Measurements from ENCODE around the gene DOCK11.

GRCh38 chrX:118717678-118718391 is 222.2 kb downstream of the DOCK11 start:
- TF ChIP-seq, protein P1, sequence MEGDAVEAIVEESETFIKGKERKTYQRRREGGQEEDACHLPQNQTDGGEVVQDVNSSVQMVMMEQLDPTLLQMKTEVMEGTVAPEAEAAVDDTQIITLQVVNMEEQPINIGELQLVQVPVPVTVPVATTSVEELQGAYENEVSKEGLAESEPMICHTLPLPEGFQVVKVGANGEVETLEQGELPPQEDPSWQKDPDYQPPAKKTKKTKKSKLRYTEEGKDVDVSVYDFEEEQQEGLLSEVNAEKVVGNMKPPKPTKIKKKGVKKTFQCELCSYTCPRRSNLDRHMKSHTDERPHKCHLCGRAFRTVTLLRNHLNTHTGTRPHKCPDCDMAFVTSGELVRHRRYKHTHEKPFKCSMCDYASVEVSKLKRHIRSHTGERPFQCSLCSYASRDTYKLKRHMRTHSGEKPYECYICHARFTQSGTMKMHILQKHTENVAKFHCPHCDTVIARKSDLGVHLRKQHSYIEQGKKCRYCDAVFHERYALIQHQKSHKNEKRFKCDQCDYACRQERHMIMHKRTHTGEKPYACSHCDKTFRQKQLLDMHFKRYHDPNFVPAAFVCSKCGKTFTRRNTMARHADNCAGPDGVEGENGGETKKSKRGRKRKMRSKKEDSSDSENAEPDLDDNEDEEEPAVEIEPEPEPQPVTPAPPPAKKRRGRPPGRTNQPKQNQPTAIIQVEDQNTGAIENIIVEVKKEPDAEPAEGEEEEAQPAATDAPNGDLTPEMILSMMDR (IDR thresholded peaks at IDR 0.05; ENCODE audit: extremely low read depth in 1 of 2, insufficient read depth in 1 of 2, low read depth in 1 of 2, low read length in 2 of 2) = no peak
- no peak for TF ChIP-seq POLR2A (IDR thresholded peaks at IDR 0.05; ENCODE audit: low read depth, low read length)
- no peak for TF ChIP-seq POLR2AphosphoS5 (IDR thresholded peaks at IDR 0.05; ENCODE audit: insufficient read depth, low read depth, low read length)
- no peak for TF ChIP-seq EZH2 (IDR thresholded peaks at IDR 0.05; ENCODE audit: borderline replicate concordance, low read depth, low read length, severe bottlenecking)
- TF ChIP-seq JUN (IDR thresholded peaks at IDR 0.05; ENCODE audit: borderline replicate concordance, insufficient read depth, insufficient read length, low read depth) = no peak
- TF ChIP-seq MYC (IDR thresholded peaks at IDR 0.05; ENCODE audit: low read depth, low read length) = no peak
